Muscle of leg (tissue), 11 donors: Measurements from ENCODE around the gene GIMAP8. TPM values are rescaled to one million over a fixed set of nuclear protein-coding genes. Genes with fewer than 3 reads are reported as not detected.

ENCODE experiments used
- DNase-seq: peaks from one replicate; pipeline ENCODE4 v3.0.0; 2013
- H3K27ac ChIP-seq: one replicate; pipeline ENCODE4 v1.5.1; 2013; ENCODE audit warnings: mild to moderate bottlenecking, low read length, control low read depth
- H3K27me3 ChIP-seq: one replicate; pipeline ENCODE4 v1.6.1; 2013; ENCODE audit warnings: low read length; ENCODE audit not compliant: control insufficient read depth, insufficient read depth
- H3K36me3 ChIP-seq: one replicate; pipeline ENCODE4 v1.6.1; 2013; ENCODE audit warnings: low read length; ENCODE audit not compliant: control insufficient read depth, insufficient read depth
- H3K4me1 ChIP-seq: one replicate; pipeline ENCODE4 v1.6.1; 2013; ENCODE audit warnings: low read length; ENCODE audit not compliant: control insufficient read depth, insufficient read depth
- H3K4me3 ChIP-seq: one replicate; pipeline ENCODE4 v1.5.1; 2013; ENCODE audit warnings: low read length, control low read depth
- H3K9me3 ChIP-seq: replicated peaks from 2 replicates; pipeline ENCODE4 v1.6.1; 2013; ENCODE audit warnings: low read depth, low read length; ENCODE audit not compliant: control insufficient read depth
- WGBS: methylation state at CpG from one replicate; pipeline ENCODE4 v1.1.5; 2013; ENCODE audit warnings: missing lambda C conversion rate; ENCODE audit not compliant: insufficient coverage; 5-methylcytosine and 5-hydroxymethylcytosine counted together
- polyA plus RNA-seq, 8 donors: library from polyadenylated mRNA; unstranded; fragments of 120-200 nt; gene quantifications; one replicate each; pipeline versions ENCODE4 v1.2.1 to v1.2.3, GENCODE V29; 2013; ENCODE audit warnings: inconsistent platforms in 1 of 8, low replicate concordance in 1 of 8; ENCODE audit not compliant: insufficient read length in 8 of 8, insufficient read depth in 1 of 8
- total RNA-seq: library from RNA; stranded (reverse); fragments of 120-200 nt; gene quantifications from one replicate; pipeline ENCODE4 v1.2.4, GENCODE V29; 2013

Gene GIMAP8
- total and polyA plus RNA-seq, 9 donors = 4.9 to 7.9 (median 7.0) TPM

DNA sequence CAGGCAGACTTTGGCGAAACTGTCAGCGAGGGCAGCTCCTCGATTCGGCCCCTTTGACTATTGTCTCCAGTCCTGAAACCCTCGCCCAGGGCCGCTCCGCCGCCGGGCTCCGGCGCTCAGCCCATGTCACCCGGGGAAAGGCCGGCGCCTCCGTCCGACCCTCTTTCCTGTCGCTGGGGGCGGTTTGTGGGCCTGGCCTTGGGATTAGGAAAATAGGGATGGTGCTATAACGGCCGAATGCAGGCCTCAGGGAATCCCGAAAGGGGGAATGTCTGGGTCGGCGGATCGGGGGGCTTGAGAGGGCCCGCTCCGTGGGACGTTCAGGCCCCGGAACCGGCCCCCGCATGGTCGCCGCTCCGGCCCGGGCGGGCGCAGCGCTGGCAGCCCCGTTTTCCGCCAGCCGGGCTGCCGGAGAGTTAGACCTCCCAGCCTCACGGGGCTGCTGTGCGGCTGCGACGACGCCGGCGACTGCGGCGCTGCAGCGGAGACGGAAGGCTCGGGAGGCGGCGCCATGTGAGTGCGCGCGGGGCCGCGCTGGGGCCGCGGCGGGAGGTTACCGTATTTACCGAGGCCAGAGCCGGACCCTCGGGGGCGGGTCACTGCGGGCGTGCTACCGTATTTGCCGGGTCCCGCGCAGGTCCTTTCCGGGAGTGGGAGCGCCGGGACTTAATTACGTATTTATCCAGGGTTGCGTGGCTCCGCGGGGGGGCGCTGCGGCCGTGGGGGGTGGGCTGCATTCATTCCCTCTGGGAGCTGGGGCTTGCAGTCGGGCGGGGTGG, 45.4 kb upstream of the GIMAP8 start:
- under 1% methylated on average over 74 of the region's 86 CpGs for WGBS

DNA sequence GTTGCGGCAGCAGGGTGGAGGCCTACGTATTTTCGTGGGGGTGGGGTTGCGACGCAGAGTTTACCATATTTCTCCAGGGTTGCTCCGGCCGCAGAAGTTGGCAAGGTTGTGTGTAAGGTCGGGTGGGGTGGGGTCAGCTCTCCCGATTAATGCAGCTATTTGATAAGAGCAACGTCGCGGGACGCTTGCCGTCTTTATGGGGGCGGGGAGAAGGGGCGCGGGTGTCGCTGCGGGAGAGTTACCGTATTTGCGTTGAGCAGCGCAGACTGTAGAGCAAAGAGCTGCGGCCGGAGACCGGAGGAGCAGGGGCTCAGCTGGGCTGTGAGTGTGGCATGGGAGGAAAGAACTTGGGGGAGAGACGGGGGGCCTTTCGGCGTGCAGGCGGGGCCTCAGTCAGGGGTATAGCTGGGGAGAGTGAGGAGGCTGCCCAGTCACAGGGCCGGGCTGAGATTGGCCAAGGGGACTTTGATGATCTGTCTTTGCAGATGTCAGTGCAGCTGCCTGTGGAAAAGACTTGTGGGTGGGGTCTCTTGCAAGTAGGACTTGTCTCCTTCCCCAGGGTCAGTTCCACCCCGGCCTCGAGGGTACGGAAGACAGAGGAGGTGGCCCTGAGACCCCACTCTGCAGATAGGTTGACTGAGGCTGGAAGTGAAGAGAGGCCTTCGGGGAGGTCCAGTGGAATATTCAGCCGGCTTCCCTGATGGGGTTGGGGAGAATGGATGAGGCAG, 44.7 kb upstream of the GIMAP8 start:
- peak overlapping the region; percentile 93 for H3K27ac ChIP-seq
- 4% methylated on average over 34 of the region's 35 CpGs for WGBS
- DNase-seq = no peak
- peaks cover 11% of the 10 kb centered on the region for H3K36me3 ChIP-seq
- H3K9me3 ChIP-seq = no peaks in the 10 kb centered on the region
- peaks cover 31% of the 10 kb centered on the region for H3K4me1 ChIP-seq
- H3K27me3 ChIP-seq = no peaks in the 10 kb centered on the region
- H3K4me3 ChIP-seq = peak overlapping the region; percentile 70

More for the DNA sequence above, 45.4 kb upstream of the GIMAP8 start:
- Histone ChIP-seq H3K4me1 (peaks cover 31% of the 10 kb centered on the region), H3K27ac (peak overlapping the region; percentile 93), H3K9me3 (no peaks in the 10 kb centered on the region), H3K27me3 (no peaks in the 10 kb centered on the region), H3K36me3 (peaks cover 10% of the 10 kb centered on the region), H3K4me3 (peak overlapping the region; percentile 70)
- peak; percentile 96 for DNase-seq

DNA sequence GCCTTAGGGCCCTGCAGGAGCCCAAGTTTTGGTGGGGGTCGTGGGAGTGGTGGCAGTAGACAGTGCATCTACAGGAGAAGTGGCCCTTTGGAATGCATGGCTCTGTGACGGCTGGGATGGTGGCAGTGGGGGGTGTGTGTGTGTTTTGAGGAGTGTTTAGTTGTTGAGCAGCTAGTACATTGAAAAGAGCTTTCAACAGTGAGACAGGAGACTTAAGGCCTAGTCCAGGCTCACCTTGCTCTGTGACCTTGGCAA, 44.2 kb upstream of the GIMAP8 start:
- Histone ChIP-seq H3K36me3 (peaks cover 10% of the 10 kb centered on the region), H3K4me3 (peak overlapping the region; percentile 70)
- 7% methylated on average over 2 of the region's 2 CpGs for WGBS

DNA sequence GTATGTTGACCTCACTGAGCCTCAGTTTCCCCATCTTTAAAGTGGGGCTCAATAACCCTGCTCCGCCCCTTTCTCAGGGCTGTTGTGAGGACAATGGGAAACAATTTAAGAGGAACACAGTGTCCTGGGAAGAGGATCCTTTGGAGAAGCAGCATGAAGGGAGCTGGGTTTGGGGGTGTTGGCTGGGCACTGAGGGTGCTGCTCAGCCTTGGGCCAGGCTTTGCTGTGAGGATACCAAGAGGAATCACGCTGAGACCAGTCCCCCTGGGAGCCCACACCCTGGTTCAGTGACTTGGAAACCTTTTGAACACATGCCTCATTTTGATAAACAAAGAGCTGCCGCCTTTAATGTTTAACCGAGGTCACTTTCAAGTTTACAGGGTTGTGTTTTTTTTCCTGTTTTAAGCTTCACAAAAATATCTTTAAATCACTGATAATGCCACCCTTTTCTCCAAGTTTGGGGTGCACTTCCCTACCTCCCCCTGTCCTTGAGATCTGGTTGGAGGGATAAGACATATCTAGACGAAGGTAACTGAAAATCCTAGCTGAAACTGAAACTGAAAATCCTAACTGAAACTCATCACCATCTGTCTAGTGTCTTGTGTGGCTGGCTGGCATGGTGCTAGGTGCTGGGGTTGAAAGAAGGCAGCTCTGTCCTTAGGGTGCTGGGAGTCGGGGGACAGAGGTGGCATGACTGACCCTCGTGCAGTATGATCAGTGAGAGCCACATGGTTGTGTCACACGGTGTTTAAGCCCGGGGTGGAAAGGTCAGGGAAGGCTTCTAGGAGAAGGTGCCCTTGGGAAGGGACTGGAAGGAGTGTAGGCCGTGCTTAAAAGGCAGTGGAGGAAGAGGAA, 43.6 kb upstream of the GIMAP8 start:
- Histone ChIP-seq H3K27me3 (no peaks in the 10 kb centered on the region), H3K4me1 (peaks cover 31% of the 10 kb centered on the region), H3K4me3 (peak overlapping the region; percentile 70), H3K9me3 (no peaks in the 10 kb centered on the region), H3K27ac (peak overlapping the region; percentile 93), H3K36me3 (peaks cover 10% of the 10 kb centered on the region)
- 46% methylated on average over 7 of the region's 10 CpGs for WGBS
- DNase-seq = no peak

More for the DNA sequence above, 44.2 kb upstream of the GIMAP8 start:
- Histone ChIP-seq H3K27ac (peak overlapping the region; percentile 93), H3K9me3 (no peaks in the 10 kb centered on the region), H3K27me3 (no peaks in the 10 kb centered on the region), H3K4me1 (peaks cover 31% of the 10 kb centered on the region)
- no peak for DNase-seq

DNA sequence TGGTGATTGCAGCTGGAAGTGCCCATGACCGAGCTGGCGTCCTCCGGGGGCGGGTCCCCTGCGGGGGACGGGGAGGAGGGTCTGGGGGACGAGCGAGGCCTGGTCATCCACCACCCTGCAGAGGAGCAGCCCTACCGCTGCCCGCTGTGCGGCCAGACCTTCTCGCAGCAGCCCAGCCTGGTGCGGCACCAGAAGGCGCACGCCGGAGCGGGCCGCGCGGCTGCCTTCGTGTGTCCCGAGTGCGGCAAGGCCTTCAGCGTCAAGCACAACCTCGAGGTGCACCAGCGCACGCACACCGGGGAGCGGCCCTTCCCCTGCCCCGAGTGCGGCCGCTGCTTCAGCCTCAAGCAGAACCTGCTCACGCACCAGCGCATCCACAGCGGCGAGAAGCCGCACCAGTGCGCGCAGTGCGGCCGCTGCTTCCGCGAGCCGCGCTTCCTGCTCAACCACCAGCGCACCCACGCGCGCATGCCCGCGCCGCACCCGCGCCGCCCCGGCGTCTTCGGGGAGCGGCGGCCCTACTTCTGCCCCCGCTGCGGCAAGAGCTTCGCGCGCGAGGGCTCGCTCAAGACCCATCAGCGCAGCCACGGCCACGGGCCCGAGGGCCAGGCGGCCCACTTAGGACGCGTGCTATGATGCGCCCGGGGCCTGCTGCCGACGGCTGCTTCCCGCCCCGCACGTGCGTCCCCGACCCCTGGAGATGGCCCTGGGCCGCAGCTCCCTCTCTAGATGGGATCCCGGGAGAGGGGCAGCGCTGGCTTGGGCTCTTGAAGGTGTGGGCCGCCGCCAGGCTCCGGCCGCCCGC, 42.6 kb upstream of the GIMAP8 start:
- Histone ChIP-seq H3K36me3 (peaks cover 10% of the 10 kb centered on the region), H3K27ac (no peak overlapping the region), H3K27me3 (no peaks in the 10 kb centered on the region), H3K4me3 (no peak overlapping the region), H3K9me3 (no peaks in the 10 kb centered on the region), H3K4me1 (peaks cover 28% of the 10 kb centered on the region)
- WGBS = 89% methylated on average over 89 of the region's 91 CpGs
- no peak for DNase-seq

DNA sequence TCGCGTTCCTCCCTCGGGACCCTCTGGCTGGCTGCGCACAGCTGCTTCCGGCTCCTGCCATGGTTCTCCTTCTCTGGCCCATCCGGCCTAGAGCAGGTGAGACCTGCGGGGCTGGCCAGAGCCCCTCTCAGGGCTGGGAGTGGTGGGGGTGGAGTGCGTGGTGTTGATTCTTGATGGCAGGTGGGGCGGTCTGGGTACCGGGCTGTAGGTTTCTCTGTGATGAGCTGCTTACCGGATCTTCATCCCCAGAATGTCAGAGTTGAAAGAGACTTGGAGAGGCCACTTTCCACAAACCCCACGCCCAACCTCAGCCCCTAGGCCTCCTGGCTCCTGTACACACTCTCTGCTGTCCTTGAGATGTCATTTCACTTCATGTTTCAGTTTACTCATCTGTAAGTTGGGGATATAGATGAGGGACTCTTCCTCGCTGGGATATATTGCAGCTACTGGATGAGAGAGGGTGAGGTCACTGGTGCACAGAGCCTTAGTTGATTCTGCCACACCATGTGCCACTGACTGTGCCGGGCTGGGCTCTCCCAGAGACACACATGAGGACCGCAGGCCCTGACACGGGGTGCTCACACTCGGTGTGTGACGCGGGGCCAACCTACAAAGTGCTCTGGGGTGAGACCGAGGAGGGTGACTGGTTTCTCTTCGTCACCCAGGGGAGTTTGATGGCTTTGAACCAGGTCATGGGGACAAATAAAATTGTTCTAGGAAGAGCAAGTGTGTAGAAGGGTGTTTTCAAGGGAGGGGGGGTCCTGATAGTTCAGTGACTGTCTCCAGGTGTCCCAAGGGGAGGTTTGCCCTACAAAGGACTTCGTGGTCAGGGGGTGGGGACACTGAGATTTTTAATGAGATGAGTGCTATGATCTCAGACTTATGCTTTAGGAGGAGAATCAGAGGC, 41.8 kb upstream of the GIMAP8 start:
- no peaks in the 10 kb centered on the region for H3K9me3 ChIP-seq
- no peak overlapping the region for H3K27ac ChIP-seq
- no peak overlapping the region for H3K4me3 ChIP-seq
- DNase-seq = no peak
- H3K27me3 ChIP-seq = no peaks in the 10 kb centered on the region
- peaks cover 21% of the 10 kb centered on the region for H3K4me1 ChIP-seq
- H3K36me3 ChIP-seq = peaks cover 10% of the 10 kb centered on the region
- 94% methylated on average over 18 of the region's 22 CpGs for WGBS

DNA sequence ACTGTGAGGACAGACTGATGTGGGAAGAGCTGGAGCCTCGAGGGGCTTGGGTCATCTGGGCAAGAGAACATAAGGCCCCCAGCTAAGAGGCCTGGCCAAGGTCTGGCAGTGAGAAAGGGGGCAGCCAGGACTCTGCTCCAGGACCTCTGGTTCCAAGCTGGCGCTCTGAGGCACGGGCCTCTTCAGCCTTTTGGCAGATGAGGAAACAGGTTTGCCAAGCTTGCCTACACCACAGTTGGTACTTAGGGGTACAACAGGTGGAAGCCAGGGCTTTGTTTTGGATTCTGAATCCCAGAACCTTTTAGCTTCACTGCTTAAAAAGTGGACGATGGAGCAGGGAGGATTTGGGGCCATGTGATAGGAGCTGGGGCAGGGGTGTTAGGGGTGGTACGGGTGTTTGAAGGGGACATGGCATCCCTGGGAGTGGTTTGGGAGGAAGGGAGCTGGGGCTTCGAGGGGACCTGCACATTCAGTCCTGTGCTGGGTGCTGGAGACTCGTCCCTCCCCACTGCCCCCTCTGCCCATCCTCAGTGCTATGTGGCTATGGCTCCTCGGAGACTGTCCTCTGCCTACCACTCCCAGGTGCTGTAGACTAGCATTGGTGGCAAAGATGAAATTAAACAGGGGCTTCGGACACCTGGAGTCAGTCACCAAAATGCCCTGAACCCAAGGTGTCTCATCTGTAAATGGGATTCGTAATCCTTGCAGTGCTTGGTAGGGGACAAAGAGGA, 41.0 kb upstream of the GIMAP8 start:
- peaks cover 10% of the 10 kb centered on the region for H3K36me3 ChIP-seq
- H3K27ac ChIP-seq = no peak overlapping the region
- WGBS = 81% methylated on average over 6 of the region's 10 CpGs
- H3K9me3 ChIP-seq = no peaks in the 10 kb centered on the region
- no peaks in the 10 kb centered on the region for H3K27me3 ChIP-seq
- no peak overlapping the region for H3K4me3 ChIP-seq
- peaks cover 13% of the 10 kb centered on the region for H3K4me1 ChIP-seq
- DNase-seq = no peak

DNA sequence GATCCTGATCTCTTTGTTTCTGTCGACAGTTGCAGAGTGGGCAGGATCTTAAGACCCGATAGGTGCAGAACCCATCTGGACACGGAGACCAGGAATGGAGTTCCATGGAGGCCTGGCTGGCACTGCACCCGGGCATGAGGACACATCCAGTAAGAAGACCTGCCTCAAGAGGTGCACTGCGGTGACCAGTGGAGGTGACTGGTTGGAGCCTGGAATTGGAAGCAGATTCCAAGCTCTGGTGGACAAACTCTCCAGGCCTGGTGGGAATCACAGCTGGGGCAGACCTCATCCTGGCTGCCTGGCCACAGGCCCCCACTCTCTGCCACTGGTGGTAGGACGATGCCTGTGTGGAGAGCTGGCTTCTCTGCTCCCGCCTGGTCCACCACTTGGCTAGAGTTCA, 40.3 kb upstream of the GIMAP8 start:
- DNase-seq = no peak
- peaks cover 10% of the 10 kb centered on the region for H3K36me3 ChIP-seq
- H3K4me1 ChIP-seq = peaks cover 9% of the 10 kb centered on the region
- H3K9me3 ChIP-seq = no peaks in the 10 kb centered on the region
- H3K4me3 ChIP-seq = no peak overlapping the region
- no peak overlapping the region for H3K27ac ChIP-seq
- no peaks in the 10 kb centered on the region for H3K27me3 ChIP-seq
- 92% methylated on average over 7 of the region's 7 CpGs for WGBS
